NT2/D1 (cell line): ENCODE data around the gene CACNA1D.
"Not testable (repeated sequence)": the region's sequence is repeated elsewhere in the genome, so short reads cannot be mapped to it uniquely, and the experiment has no call there.

Experiments
- DNase-seq: peaks from one replicate; pipeline ENCODE4 v3.0.0-alpha.2; 2011; ENCODE audit warnings: low read depth, low spot score
- H3K27me3 ChIP-seq: 2 replicates; pipeline ENCODE4 v1.6.0; 2011; ENCODE audit warnings: mild to moderate bottlenecking; ENCODE audit not compliant: insufficient read length, insufficient read depth
- H3K36me3 ChIP-seq: 2 replicates; pipeline ENCODE4 v1.6.1; 2011; ENCODE audit warnings: mild to moderate bottlenecking, low read length, mixed read lengths; ENCODE audit not compliant: insufficient read depth, insufficient read length
- H3K4me1 ChIP-seq: 2 replicates; pipeline ENCODE4 v1.5.1; 2011; ENCODE audit not compliant: insufficient read depth, insufficient read length
- H3K4me3 ChIP-seq: 2 replicates; pipeline ENCODE4 v1.5.1; 2011; ENCODE audit warnings: low read depth; ENCODE audit not compliant: insufficient read length
- H3K9ac ChIP-seq: 2 replicates; pipeline ENCODE4 v1.6.0; 2011; ENCODE audit warnings: low read depth; ENCODE audit not compliant: insufficient read length
- H3K9me3 ChIP-seq: 2 replicates; pipeline ENCODE4 v1.5.1; 2011; ENCODE audit warnings: mild to moderate bottlenecking, low read length; ENCODE audit not compliant: insufficient read depth
- SUZ12 ChIP-seq: IDR thresholded peaks from 2 replicates; pipeline ENCODE4 v1.6.1; 2011; ENCODE audit not compliant: insufficient read length, insufficient read depth; ENCODE audit errors: extremely low read depth
- YY1 ChIP-seq: IDR thresholded peaks from 2 replicates; pipeline ENCODE4 v1.6.1; 2011; ENCODE audit not compliant: insufficient read length, insufficient read depth
- ZNF274 ChIP-seq: IDR thresholded peaks from 2 replicates; pipeline ENCODE4 v1.6.1; 2011; ENCODE audit warnings: mild to moderate bottlenecking, low read depth, low read length

CACNA1D gene

DNA sequence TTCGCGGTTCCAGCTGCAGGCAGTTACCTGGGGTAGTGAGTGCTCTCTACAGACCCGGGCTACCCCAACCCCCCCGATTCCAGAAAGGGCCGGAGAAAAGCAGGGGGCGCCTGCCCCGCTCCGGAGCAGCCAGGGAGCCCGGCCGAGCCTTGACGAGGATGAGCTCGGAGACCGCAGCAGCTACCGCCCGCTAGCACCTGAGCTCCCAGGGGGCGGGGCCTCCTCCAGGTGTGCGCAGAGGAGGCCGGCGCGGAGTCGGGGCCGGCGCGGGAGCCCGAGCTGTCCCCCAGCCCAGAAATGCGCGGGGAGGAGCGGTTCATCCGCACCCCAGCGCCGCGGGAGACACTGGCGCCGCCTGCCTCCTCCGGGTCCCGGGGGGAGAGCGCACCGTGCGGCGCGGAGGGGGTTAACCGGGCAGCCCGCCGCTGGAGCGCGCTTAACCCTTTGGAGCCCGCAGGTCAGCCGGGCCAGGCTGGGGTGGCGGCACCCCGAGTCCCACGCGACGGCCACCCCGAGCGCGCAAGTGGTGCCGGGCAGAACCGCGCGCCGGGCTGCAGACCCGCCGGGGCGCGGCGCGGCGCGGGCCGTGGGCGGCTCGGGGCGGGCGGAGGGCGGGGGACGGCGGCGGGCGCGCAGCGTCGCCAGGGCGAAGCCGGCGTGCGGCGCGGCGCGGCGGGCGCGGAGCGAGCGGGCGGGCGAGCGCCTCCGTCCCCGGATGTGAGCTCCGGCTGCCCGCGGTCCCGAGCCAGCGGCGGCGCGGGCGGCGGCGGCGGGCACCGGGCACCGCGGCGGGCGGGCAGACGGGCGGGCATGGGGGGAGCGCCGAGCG lies at the start of gene CACNA1D:
Gene CACNA1D (plus strand): TSS at position 649 of the 829 bp plus-strand sequence. CDS start 556 bp downstream, outside the sequence.
- TF ChIP-seq YY1 (no peak), SUZ12 (no peak), ZNF274 (no peak)
- Histone ChIP-seq H3K9me3 (no peaks in the 10 kb centered on the region), H3K36me3 (no peaks in the 10 kb centered on the region), H3K27me3 (peaks cover 63% of the 10 kb centered on the region), H3K4me3 (peak within 1 kb of the TSS; percentile 56), H3K9ac (peak within 1 kb of the TSS; percentile 66), H3K4me1 (no peaks in the 10 kb centered on the region)
- peak; percentile 51 for DNase-seq

- Histone ChIP-seq H3K9ac (no peak overlapping the region), H3K9me3 (no peaks in the 10 kb centered on the region), H3K4me3 (no peak overlapping the region), H3K36me3 (no peaks in the 10 kb centered on the region), H3K4me1 (no peaks in the 10 kb centered on the region), H3K27me3 (no peaks in the 10 kb centered on the region)
- DNase-seq, result no peak
- no peak for TF ChIP-seq YY1
- TF ChIP-seq ZNF274, result no peak
- no peak for TF ChIP-seq SUZ12
Observed at GRCh38 chr3:53457068-53457467, 37.3 kb upstream of the CACNA1D start.

DNA sequence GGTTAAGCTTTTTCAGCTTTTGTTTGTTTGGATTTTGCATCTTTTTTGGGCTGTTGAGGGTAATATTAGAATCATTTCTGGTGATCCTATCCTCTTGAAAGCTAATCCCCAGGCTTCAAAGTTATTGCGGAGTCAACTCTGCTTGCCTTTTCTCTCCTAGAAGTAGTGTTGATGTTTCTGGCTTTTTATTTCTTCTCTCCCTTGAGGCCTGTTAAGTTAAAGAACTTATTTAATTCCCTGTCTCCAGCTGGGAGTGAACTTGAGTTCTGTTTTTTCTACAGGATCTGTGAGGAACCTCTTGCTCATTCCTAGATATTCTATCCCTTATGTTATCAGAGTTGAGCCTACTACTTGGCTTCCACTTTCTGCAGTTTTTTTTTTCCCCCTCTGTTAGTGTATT lies 34.1 kb upstream of the CACNA1D start:
- Histone ChIP-seq H3K9me3 (no peaks in the 10 kb centered on the region), H3K4me1 (no peaks in the 10 kb centered on the region), H3K4me3 (no peak overlapping the region), H3K27me3 (no peaks in the 10 kb centered on the region), H3K9ac (no peak overlapping the region), H3K36me3 (no peaks in the 10 kb centered on the region)
- TF ChIP-seq ZNF274 (no peak), YY1 (no peak), SUZ12 (no peak)
- no peak for DNase-seq

- Histone ChIP-seq H3K9me3 (no peaks in the 10 kb centered on the region), H3K36me3 (no peaks in the 10 kb centered on the region), H3K9ac (no peak overlapping the region), H3K4me1 (no peaks in the 10 kb centered on the region), H3K4me3 (no peak overlapping the region), H3K27me3 (no peaks in the 10 kb centered on the region)
- no peak for TF ChIP-seq SUZ12
- no peak for TF ChIP-seq YY1
- TF ChIP-seq ZNF274, result no peak
- DNase-seq, result no peak
Observed at GRCh38 chr3:53464424-53464823, 30.0 kb upstream of the CACNA1D start.

DNA sequence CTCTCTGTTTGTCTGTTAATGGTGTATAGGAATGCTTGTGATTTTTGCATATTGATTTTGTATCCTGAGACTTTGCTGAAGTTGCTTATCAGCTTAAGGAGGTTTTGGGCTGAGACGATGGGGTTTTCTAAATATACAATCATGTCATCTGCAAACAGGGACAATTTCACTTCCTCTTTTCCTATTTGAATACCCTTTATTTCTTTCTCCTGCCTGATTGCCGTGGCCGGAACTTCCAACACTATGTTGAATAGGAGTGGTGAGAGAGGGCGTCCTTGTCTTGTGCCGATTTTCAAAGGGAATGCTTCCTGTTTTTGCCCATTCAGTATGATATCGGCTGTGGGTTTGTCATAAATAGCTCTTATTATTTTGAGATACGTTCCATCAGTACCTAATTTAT lies 24.7 kb upstream of the CACNA1D start:
- H3K27me3 ChIP-seq, H3K4me3 ChIP-seq, H3K9ac ChIP-seq, DNase-seq, H3K36me3 ChIP-seq, H3K4me1 ChIP-seq, H3K9me3 ChIP-seq: not testable (repeated sequence)

DNA sequence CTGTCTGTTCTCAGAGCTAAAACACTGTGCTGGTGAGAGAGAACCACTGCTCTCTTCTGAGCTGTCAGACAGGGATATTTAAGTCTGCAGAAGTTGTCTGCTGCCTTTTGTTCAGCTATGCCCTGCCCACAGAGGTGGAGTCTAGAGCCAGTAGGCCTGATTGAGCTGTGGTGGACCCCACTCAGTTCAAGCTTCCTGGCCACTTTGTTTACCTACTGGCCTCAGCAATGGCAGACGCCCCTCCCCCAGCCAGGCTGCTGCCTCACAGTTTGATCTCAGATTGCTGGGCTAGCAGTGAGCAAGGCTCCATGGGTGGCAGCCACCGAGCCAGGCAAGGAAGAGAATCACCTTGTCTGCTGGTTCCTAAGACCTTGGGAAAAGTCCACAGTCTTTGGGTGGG lies 21.0 kb upstream of the CACNA1D start:
- Histone ChIP-seq H3K36me3 (no peaks in the 10 kb centered on the region), H3K27me3 (no peaks in the 10 kb centered on the region), H3K4me3 (no peak overlapping the region), H3K4me1 (peaks cover 2% of the 10 kb centered on the region), H3K9me3 (peaks cover 5% of the 10 kb centered on the region; the same call in 1 of the 2 replicates), H3K9ac (no peak overlapping the region)
- no peak for TF ChIP-seq YY1
- no peak for TF ChIP-seq ZNF274
- no peak for TF ChIP-seq SUZ12
- no peak for DNase-seq

GRCh38 chr3:53476372-53476771 lies 18.0 kb upstream of the CACNA1D start:
- not testable (repeated sequence) for H3K36me3 ChIP-seq, H3K27me3 ChIP-seq, H3K4me3 ChIP-seq, H3K9me3 ChIP-seq, H3K4me1 ChIP-seq, H3K9ac ChIP-seq, DNase-seq

- not testable (repeated sequence) for DNase-seq, H3K9ac ChIP-seq, H3K9me3 ChIP-seq, H3K4me1 ChIP-seq, H3K27me3 ChIP-seq, H3K4me3 ChIP-seq, H3K36me3 ChIP-seq
Observed at GRCh38 chr3:53477689-53478088, 16.7 kb upstream of the CACNA1D start.
